ENCODE data around the gene COL25A1.

GRCh38 chr4:108901291-108901690, 401.2 kb downstream of the COL25A1 start:
- TF ChIP-seq CTCF (IDR thresholded peaks at IDR 0.05) (no peak), POLR2AphosphoS5 (IDR thresholded peaks at IDR 0.05; ENCODE audit: low read depth, low read length) (no peak), TCF7L2 (IDR thresholded peaks at IDR 0.05; ENCODE audit: low read depth, low read length) (no peak)

Measured in Panc1 (cell line).